Measurements from ENCODE around the gene TPP2.

DNA sequence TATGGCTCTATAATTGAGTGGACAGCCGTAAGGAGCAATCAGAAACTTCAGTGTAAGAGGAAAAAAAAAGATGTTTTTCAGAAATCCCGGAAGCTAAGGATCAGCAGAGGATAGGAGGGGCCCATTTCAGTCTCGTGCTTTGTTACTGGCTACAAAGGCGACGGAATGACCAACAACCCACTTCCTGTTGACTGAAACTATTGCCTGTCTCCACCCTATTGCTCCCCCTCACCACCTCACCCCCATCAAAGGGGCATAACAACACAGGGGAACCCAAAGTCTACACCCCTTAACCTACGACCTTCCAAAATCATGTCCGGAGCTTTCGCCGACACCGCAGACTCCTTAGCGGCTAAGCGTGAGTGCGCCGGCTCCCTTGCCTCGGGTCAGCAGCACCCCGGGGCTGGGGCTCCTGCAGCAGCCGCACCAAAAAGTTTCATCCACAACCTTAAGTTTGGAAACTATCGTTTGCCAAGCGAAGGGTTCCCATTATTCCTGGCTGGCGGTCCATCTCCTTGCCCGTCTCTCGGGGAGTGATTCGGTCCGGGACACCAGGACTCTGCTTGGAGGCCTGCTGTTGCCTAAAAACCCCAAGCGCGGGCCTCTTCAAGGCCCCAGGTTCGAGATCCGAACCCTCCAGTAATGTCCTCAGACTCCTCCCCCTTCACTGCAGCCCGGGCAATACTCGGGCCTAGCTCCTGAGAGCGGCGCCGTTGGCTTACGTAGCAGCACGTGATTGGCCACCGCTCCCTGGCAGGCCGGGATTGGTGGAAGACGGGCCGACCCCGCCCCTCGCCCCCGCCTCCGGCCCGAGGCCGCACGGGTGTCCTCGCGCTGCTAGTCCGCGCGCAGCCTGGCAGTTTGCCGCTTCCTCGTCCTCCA, at the start of gene TPP2:
- TF ChIP-seq, protein P1, sequence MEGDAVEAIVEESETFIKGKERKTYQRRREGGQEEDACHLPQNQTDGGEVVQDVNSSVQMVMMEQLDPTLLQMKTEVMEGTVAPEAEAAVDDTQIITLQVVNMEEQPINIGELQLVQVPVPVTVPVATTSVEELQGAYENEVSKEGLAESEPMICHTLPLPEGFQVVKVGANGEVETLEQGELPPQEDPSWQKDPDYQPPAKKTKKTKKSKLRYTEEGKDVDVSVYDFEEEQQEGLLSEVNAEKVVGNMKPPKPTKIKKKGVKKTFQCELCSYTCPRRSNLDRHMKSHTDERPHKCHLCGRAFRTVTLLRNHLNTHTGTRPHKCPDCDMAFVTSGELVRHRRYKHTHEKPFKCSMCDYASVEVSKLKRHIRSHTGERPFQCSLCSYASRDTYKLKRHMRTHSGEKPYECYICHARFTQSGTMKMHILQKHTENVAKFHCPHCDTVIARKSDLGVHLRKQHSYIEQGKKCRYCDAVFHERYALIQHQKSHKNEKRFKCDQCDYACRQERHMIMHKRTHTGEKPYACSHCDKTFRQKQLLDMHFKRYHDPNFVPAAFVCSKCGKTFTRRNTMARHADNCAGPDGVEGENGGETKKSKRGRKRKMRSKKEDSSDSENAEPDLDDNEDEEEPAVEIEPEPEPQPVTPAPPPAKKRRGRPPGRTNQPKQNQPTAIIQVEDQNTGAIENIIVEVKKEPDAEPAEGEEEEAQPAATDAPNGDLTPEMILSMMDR (IDR thresholded peaks at IDR 0.05), result no peak
- TF ChIP-seq POLR2AphosphoS5 (IDR thresholded peaks at IDR 0.05; ENCODE audit: low read depth, low read length), result peak; percentile 76
- TF ChIP-seq, protein P2, sequence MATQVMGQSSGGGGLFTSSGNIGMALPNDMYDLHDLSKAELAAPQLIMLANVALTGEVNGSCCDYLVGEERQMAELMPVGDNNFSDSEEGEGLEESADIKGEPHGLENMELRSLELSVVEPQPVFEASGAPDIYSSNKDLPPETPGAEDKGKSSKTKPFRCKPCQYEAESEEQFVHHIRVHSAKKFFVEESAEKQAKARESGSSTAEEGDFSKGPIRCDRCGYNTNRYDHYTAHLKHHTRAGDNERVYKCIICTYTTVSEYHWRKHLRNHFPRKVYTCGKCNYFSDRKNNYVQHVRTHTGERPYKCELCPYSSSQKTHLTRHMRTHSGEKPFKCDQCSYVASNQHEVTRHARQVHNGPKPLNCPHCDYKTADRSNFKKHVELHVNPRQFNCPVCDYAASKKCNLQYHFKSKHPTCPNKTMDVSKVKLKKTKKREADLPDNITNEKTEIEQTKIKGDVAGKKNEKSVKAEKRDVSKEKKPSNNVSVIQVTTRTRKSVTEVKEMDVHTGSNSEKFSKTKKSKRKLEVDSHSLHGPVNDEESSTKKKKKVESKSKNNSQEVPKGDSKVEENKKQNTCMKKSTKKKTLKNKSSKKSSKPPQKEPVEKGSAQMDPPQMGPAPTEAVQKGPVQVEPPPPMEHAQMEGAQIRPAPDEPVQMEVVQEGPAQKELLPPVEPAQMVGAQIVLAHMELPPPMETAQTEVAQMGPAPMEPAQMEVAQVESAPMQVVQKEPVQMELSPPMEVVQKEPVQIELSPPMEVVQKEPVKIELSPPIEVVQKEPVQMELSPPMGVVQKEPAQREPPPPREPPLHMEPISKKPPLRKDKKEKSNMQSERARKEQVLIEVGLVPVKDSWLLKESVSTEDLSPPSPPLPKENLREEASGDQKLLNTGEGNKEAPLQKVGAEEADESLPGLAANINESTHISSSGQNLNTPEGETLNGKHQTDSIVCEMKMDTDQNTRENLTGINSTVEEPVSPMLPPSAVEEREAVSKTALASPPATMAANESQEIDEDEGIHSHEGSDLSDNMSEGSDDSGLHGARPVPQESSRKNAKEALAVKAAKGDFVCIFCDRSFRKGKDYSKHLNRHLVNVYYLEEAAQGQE (IDR thresholded peaks at IDR 0.05; ENCODE audit: insufficient read depth in 1 of 2, low read depth in 2 of 2, low read length in 1 of 2), result no peak

Data from Panc1 (cell line).